CD14-positive monocyte (primary cell): ENCODE results near the gene DPYD. TPM values are rescaled to one million over a fixed set of nuclear protein-coding genes. Genes with fewer than 3 reads are reported as not detected.

Experiments used
- DNase-seq, 3 donors: peaks; one replicate each; pipeline ENCODE4 v3.0.0-alpha.2; 2011 to 2022
- H2AFZ ChIP-seq: 2 replicates; pipeline ENCODE4 v1.6.0; 2012; ENCODE audit warnings: mild to moderate bottlenecking, low read depth, low read length, inconsistent platforms; ENCODE audit not compliant: insufficient read depth, poor library complexity, severe bottlenecking
- H3K27ac ChIP-seq, 2 donors: 1 replicate in 1 of 2; 2 replicates in 1 of 2; pipeline ENCODE4 v1.5.1; 2012 to 2013; ENCODE audit warnings: low read length in 2 of 2, control low read depth in 1 of 2, inconsistent platforms in 1 of 2, low read depth in 1 of 2, mild to moderate bottlenecking in 1 of 2
- H3K27me3 ChIP-seq, 2 donors: one replicate each; pipeline versions ENCODE4 v1.6.0 to v1.6.1; 2011 to 2013; ENCODE audit warnings: low read length in 2 of 2; ENCODE audit not compliant: control insufficient read depth in 2 of 2, insufficient read depth in 2 of 2
- H3K36me3 ChIP-seq, 2 donors: replicated peaks in 1 of 2; 1 replicate in 1 of 2; 2 replicates in 1 of 2; pipeline versions ENCODE4 v1.5.1 to v1.6.1; 2012 to 2013; ENCODE audit warnings: low read length in 2 of 2, control low read depth in 1 of 2, inconsistent platforms in 1 of 2, mild to moderate bottlenecking in 1 of 2; ENCODE audit not compliant: insufficient read depth in 2 of 2, control insufficient read depth in 1 of 2
- H3K4me1 ChIP-seq, 2 donors: 1 replicate in 1 of 2; 2 replicates in 1 of 2; pipeline versions ENCODE4 v1.5.1 to v1.6.1; 2012 to 2013; ENCODE audit warnings: low read length in 2 of 2, control low read depth in 1 of 2, inconsistent platforms in 1 of 2, mild to moderate bottlenecking in 1 of 2, moderate library complexity in 1 of 2; ENCODE audit not compliant: insufficient read depth in 2 of 2, control insufficient read depth in 1 of 2
- H3K4me2 ChIP-seq: replicated peaks from 2 replicates; pipeline ENCODE3; 2012; ENCODE audit warnings: low read length, moderate library complexity, mild to moderate bottlenecking; ENCODE audit not compliant: poor library complexity, severe bottlenecking; ENCODE audit errors: extremely low read depth
- H3K4me3 ChIP-seq, 3 experiments: fragments of 200-600 bp in 1 of 3; sonication (generic) in 1 of 3; replicated peaks in 1 of 3; 1 replicate in 2 of 3; 2 replicates in 1 of 3; pipeline ENCODE4 v1.5.1; 2011 to 2013; ENCODE audit warnings: low read length in 3 of 3, mild to moderate bottlenecking in 3 of 3, control low read depth in 2 of 3, low read depth in 2 of 3, inconsistent platforms in 1 of 3, moderate library complexity in 1 of 3
- H3K79me2 ChIP-seq: 2 replicates; pipeline ENCODE4 v1.6.0; 2012; ENCODE audit warnings: mild to moderate bottlenecking, control low read depth, inconsistent platforms, low read length, moderate library complexity; ENCODE audit not compliant: insufficient read depth
- H3K9ac ChIP-seq: 2 replicates; pipeline ENCODE4 v1.6.0; 2017; ENCODE audit warnings: low read length, mild to moderate bottlenecking; ENCODE audit not compliant: insufficient read depth, poor library complexity, severe bottlenecking
- H3K9me3 ChIP-seq, 2 donors: replicated peaks in 1 of 2; 1 replicate in 1 of 2; 2 replicates in 1 of 2; pipeline versions ENCODE4 v1.5.1 to v1.6.1; 2012 to 2013; ENCODE audit warnings: low read length in 2 of 2, control low read depth in 1 of 2; ENCODE audit not compliant: control insufficient read depth in 1 of 2, insufficient read depth in 1 of 2
- H4K20me1 ChIP-seq: 2 replicates; pipeline ENCODE4 v1.6.0; 2012; ENCODE audit warnings: mild to moderate bottlenecking, low read length, control low read depth, moderate library complexity; ENCODE audit not compliant: insufficient read depth
- H3K27ac Mint-ChIP-seq, 7 donors: one replicate each; pipeline ENCODE4 v1.8.0; 2020; ENCODE audit warnings: mild to moderate bottlenecking in 7 of 7, mixed read lengths in 7 of 7, moderate library complexity in 6 of 7, inconsistent platforms in 2 of 7
- H3K27me3 Mint-ChIP-seq, 3 donors: one replicate each; pipeline ENCODE4 v1.8.0; 2021 to 2022; ENCODE audit warnings: low read depth in 3 of 3, mild to moderate bottlenecking in 3 of 3, mixed read lengths in 3 of 3, moderate library complexity in 3 of 3, inconsistent platforms in 1 of 3
- H3K36me3 Mint-ChIP-seq, 2 donors: one replicate each; pipeline ENCODE4 v1.8.0; 2020; ENCODE audit warnings: mixed read lengths in 2 of 2, inconsistent platforms in 1 of 2, mild to moderate bottlenecking in 1 of 2
- H3K4me1 Mint-ChIP-seq: one replicate; pipeline ENCODE4 v1.8.0; 2020; ENCODE audit warnings: mild to moderate bottlenecking, mixed read lengths
- H3K4me3 Mint-ChIP-seq, 2 donors: one replicate each; pipeline ENCODE4 v1.8.0; 2020; ENCODE audit warnings: mild to moderate bottlenecking in 2 of 2, mixed read lengths in 2 of 2, moderate library complexity in 1 of 2
- H3K9me3 Mint-ChIP-seq, 7 donors: one replicate each; pipeline ENCODE4 v1.8.0; 2020 to 2022; ENCODE audit warnings: mixed read lengths in 7 of 7, mild to moderate bottlenecking in 6 of 7, moderate library complexity in 6 of 7, inconsistent platforms in 2 of 7
- WGBS: methylation state at CpG from one replicate; pipeline ENCODE4 v1.1.5; 2013; ENCODE audit warnings: missing lambda C conversion rate; ENCODE audit not compliant: insufficient coverage; 5-methylcytosine and 5-hydroxymethylcytosine counted together
- intact Hi-C, 2 donors: fragments of 100-400 bp; cut with micrococcal nuclease; formaldehyde crosslinking; loops; one replicate each; pipeline versions ENCODE4 v1.15.0 to v1.15.1; 2023
- polyA plus RNA-seq, 3 donors: library from polyadenylated mRNA; depleted of rRNA in 1 of 3; unstranded in 2 of 3; stranded (reverse) in 1 of 3; fragments of 300-500 nt in 2 of 3; fragments of >200 nt in 1 of 3; fragmentation: Illumina TruSeq in 2 of 3; gene quantifications; 1 replicate in 2 of 3; 2 replicates in 1 of 3; pipeline ENCODE4 v1.2.3, GENCODE V29; 2012 to 2021
- TF ChIP-seq, protein P1 (sequence below): fragments of 200-600 bp; IDR thresholded peaks from one replicate; pipeline ENCODE4 v1.8.0; 2022; ENCODE audit warnings: antibody characterized with exemption, mild to moderate bottlenecking

Gene DPYD
- polyA plus RNA-seq, 3 donors = 87.6 to 171 (median 144) TPM

- H3K36me3 Mint-ChIP-seq = peaks cover 46 to 51% of the 10 kb centered on the region in 2 donors
- intact Hi-C loops = no loop called here
These were observed 567.9 kb downstream of the DPYD start for GRCh38 chr1:97352936-97353382.

DNA sequence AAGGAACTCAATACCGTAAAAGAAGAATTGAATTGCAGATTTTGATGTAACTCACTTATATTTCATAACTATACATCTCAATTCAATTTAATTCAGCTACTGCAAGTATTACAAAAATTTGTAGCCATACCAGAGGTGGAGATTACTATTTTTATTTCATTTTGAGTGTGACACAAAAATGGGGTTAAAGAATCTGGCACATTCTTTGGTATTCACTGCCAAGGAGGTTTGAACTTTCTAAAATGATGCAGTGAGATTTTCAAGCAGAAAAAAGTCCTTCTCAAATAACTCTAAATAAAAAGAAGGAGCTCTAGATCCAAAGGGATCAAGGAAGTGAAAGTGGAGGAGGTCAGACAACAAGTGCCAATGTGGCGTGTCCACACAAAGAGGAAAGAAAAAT, 569.0 kb downstream of the DPYD start:
- DNase-seq = no peak
- Mint-ChIP-seq H3K4me1 (no peaks in the 10 kb centered on the region), H3K36me3 (peaks cover 40 to 44% of the 10 kb centered on the region in 2 donors), H3K4me3 (no peak overlapping the region), H3K27me3 (no peaks in the 10 kb centered on the region), H3K27ac (peak overlapping the region in 3 of 7 donors; percentile 4 to 55 (median 25)), H3K9me3 (peaks cover 0 to 3% (median 0%) of the 10 kb centered on the region in 7 donors)
- H3K27me3 ChIP-seq = no peaks in the 10 kb centered on the region
- no peak overlapping the region for H3K4me3 ChIP-seq
- peaks cover 14 to 44% of the 10 kb centered on the region in 2 donors for H3K36me3 ChIP-seq
- no peak overlapping the region for H3K9ac ChIP-seq
- no peak overlapping the region for H3K4me2 ChIP-seq
- no peaks in the 10 kb centered on the region for H3K4me1 ChIP-seq
- no peaks in the 10 kb centered on the region for H3K79me2 ChIP-seq
- intact Hi-C loops = no loop called here
- H3K27ac ChIP-seq = no peak overlapping the region
- TF ChIP-seq, protein P1, sequence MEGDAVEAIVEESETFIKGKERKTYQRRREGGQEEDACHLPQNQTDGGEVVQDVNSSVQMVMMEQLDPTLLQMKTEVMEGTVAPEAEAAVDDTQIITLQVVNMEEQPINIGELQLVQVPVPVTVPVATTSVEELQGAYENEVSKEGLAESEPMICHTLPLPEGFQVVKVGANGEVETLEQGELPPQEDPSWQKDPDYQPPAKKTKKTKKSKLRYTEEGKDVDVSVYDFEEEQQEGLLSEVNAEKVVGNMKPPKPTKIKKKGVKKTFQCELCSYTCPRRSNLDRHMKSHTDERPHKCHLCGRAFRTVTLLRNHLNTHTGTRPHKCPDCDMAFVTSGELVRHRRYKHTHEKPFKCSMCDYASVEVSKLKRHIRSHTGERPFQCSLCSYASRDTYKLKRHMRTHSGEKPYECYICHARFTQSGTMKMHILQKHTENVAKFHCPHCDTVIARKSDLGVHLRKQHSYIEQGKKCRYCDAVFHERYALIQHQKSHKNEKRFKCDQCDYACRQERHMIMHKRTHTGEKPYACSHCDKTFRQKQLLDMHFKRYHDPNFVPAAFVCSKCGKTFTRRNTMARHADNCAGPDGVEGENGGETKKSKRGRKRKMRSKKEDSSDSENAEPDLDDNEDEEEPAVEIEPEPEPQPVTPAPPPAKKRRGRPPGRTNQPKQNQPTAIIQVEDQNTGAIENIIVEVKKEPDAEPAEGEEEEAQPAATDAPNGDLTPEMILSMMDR = no peak
- H3K9me3 ChIP-seq = no peaks in the 10 kb centered on the region
- peaks cover 15% of the 10 kb centered on the region for H4K20me1 ChIP-seq
- WGBS = no CpG with 5 or more reads among the region's 2 CpGs
- H2AFZ ChIP-seq = no peak overlapping the region

More at GRCh38 chr1:97352936-97353382, 567.9 kb downstream of the DPYD start:
- Mint-ChIP-seq H3K9me3 (peaks cover 0 to 3% (median 0%) of the 10 kb centered on the region in 7 donors), H3K27me3 (no peaks in the 10 kb centered on the region), H3K4me1 (no peaks in the 10 kb centered on the region), H3K4me3 (no peak overlapping the region), H3K27ac (peak overlapping the region in 2 of 7 donors; percentile 21 to 39)
- Histone ChIP-seq H3K4me3 (no peak overlapping the region), H3K4me1 (no peaks in the 10 kb centered on the region), H3K9me3 (peaks cover 0 to 2% of the 10 kb centered on the region in 2 donors), H3K79me2 (no peaks in the 10 kb centered on the region), H3K27ac (no peak overlapping the region), H3K9ac (no peak overlapping the region), H3K4me2 (no peak overlapping the region), H4K20me1 (peaks cover 19% of the 10 kb centered on the region), H3K36me3 (peaks cover 22 to 53% of the 10 kb centered on the region in 2 donors), H2AFZ (no peak overlapping the region), H3K27me3 (no peaks in the 10 kb centered on the region)
- TF ChIP-seq, protein P1 = no peak
- no peak for DNase-seq
- 93% methylated on average over 3 of the region's 4 CpGs for WGBS
